ENCODE results near the gene MTUS2.

- no peak for TF ChIP-seq CTCF (conservative IDR thresholded peaks at IDR 0.05; ENCODE audit: low read length)
- no peak for TF ChIP-seq EZH2phosphoT487 (IDR thresholded peaks at IDR 0.05; ENCODE audit: borderline replicate concordance)
Measured at GRCh38 chr13:28794396-28794795, 25.7 kb upstream of the MTUS2 start.
